Measurements from ENCODE around the gene DDC. TPM values are rescaled to one million over a fixed set of nuclear protein-coding genes. Genes with fewer than 3 reads are reported as not detected.
A peak's percentile ranks its signal among the peaks of the same experiment; 100 is the strongest.
"Not testable (repeated sequence)": the region's sequence is repeated elsewhere in the genome, so short reads cannot be mapped to it uniquely, and the experiment has no call there.

Gene DDC
- total RNA-seq, 1 donor from 2014 or later = 1.4 TPM

DNA sequence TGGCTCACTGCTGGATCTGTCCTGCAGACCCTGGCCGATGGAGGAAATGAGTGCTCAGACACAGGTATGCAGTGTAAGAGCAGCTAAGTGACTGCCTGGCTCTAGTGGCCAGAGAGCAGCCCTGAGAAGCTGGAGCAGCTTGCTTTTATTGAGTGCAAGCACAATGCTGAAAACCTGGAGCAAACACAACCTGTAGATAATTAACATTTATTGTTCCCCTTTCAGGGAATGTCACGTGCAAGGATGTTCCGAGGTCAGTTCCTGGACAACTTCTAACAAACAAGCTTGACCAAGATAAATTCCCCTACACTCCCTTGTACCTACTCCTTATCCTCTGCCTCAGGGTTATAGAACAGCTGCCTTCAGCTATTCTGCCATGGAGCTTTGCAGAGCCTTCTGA, 31.3 kb downstream of the DDC start:
- TF ChIP-seq, protein P1, sequence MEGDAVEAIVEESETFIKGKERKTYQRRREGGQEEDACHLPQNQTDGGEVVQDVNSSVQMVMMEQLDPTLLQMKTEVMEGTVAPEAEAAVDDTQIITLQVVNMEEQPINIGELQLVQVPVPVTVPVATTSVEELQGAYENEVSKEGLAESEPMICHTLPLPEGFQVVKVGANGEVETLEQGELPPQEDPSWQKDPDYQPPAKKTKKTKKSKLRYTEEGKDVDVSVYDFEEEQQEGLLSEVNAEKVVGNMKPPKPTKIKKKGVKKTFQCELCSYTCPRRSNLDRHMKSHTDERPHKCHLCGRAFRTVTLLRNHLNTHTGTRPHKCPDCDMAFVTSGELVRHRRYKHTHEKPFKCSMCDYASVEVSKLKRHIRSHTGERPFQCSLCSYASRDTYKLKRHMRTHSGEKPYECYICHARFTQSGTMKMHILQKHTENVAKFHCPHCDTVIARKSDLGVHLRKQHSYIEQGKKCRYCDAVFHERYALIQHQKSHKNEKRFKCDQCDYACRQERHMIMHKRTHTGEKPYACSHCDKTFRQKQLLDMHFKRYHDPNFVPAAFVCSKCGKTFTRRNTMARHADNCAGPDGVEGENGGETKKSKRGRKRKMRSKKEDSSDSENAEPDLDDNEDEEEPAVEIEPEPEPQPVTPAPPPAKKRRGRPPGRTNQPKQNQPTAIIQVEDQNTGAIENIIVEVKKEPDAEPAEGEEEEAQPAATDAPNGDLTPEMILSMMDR (conservative IDR thresholded peaks at IDR 0.05; ENCODE audit: low read depth, low read length) = no peak
- DNase-seq (ENCODE audit: low read depth) = peak; percentile 67
- H3K4me3 ChIP-seq (ENCODE audit: low read depth, low read length) = no peak overlapping the region

DNA sequence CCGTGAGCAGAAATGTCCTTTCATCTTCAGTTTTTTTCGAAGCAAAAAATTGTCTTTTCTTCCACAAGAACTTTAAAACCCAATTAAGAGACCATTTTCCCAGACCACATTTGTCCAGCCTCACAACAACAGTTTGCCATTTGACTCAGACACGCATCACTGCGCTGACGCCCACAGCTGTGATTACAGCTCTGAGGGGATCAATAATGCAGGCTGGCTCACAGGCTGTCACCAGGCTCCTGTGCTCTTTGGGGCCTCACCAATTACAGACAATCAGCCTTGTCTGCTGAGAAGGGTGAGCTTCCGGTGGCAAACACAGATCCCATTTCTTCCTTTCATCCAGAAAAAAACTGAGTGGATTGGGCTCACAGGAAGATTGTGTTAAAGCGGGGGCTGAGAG, 33.3 kb downstream of the DDC start:
- H3K4me3 ChIP-seq (ENCODE audit: low read depth, low read length) = no peak overlapping the region
- TF ChIP-seq, protein P1 (conservative IDR thresholded peaks at IDR 0.05; ENCODE audit: low read depth, low read length) = no peak
- no peak for DNase-seq (ENCODE audit: low read depth)

- DNase-seq (ENCODE audit: low read depth) = peak; percentile 61
- H3K4me3 ChIP-seq (ENCODE audit: low read depth, low read length) = no peak overlapping the region
- TF ChIP-seq, protein P1 (conservative IDR thresholded peaks at IDR 0.05; ENCODE audit: low read depth, low read length) = no peak
Observed at GRCh38 chr7:50531401-50531911, 33.7 kb downstream of the DDC start.

DNA sequence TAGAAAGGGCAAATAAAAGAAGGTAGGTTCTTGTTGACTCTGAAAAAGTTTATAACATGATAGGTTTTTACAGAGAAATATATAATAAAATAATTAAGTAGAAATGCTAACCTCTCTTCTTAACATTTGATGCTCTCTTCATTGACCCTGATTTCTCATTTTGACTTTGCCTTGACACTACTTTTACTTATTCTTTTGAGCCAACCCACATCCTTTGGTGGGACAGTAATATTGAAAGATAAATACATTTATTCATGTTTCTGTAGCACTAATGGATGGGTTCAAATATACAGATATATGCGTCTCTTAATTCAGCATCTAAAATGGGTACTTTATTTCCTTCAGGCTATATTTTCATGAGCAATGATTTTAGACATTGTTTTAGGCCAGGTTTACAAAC, 34.4 kb downstream of the DDC start:
- no peak for DNase-seq (ENCODE audit: low read depth)
- no peak overlapping the region for H3K4me3 ChIP-seq (ENCODE audit: low read depth, low read length)
- TF ChIP-seq, protein P1 (conservative IDR thresholded peaks at IDR 0.05; ENCODE audit: low read depth, low read length) = no peak

- DNase-seq (ENCODE audit: low read depth) = no peak
Observed at GRCh38 chr7:50529093-50529862, 35.9 kb downstream of the DDC start.

DNA sequence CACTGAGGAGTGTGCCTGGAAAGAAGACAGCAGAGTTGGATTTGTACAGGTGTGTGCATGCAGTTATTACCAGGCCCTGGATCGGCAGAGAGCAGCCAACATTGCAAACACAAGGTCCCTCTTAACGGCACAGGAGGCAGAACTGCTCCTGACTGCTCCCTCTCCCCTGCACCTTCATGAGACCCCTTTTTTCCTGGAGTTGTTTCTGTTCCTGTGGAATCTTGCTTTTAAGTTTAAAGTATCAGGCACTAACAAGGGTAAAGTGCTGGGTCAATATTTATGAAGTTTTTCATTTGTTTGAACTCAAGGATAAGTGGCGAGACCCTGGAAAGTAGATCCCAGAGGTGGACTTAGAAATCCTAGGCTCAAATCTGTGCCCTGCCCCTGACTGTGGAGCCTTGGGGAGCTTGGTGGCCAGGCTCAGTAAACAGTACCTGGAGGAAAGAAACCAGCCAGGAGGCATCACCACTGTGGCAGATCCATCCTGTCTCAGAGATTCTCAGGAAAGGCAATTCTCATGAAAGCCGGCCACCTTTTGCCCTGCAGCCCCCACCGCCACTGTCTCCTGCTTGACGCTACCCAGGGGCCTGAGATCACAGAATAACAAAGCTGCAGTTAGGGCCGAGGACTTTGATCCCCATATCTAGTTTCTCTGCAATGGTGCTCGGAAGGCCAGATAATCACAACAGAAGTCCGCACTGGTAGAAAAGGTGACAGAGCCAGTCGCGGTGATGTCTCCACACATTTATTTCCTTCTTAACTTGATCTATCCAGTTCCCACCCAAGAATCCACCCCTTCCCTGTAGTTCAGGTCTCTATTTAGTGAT, 36.7 kb downstream of the DDC start:
- H3K4me3 ChIP-seq (ENCODE audit: low read depth, low read length) = no peak overlapping the region
- TF ChIP-seq, protein P1 (conservative IDR thresholded peaks at IDR 0.05; ENCODE audit: low read depth, low read length) = no peak
- DNase-seq (ENCODE audit: low read depth) = no peak

More at GRCh38 chr7:50529093-50529862, 35.9 kb downstream of the DDC start:
- TF ChIP-seq, protein P1 (conservative IDR thresholded peaks at IDR 0.05; ENCODE audit: low read depth, low read length) = no peak
- no peak overlapping the region for H3K4me3 ChIP-seq (ENCODE audit: low read depth, low read length)

- H3K4me3 ChIP-seq (ENCODE audit: low read depth, low read length); DNase-seq (ENCODE audit: low read depth): not testable (repeated sequence)
Observed at GRCh38 chr7:50519350-50519749, 45.9 kb downstream of the DDC start.

Data from epithelial cell of proximal tubule (primary cell).